Measurements from ENCODE around the gene GNAL. TPM values are rescaled to one million over a fixed set of nuclear protein-coding genes. Genes with fewer than 3 reads are reported as not detected.
"Not testable (repeated sequence)": the region's sequence is repeated elsewhere in the genome, so short reads cannot be mapped to it uniquely, and the experiment has no call there.

Gene GNAL
- total RNA-seq, 4 donors from 2014 or later = 1.9 to 12.8 (median 7.0) TPM

GRCh38 chr18:11700876-11701275, 11.8 kb downstream of the GNAL start:
- TF ChIP-seq CTCF (IDR thresholded peaks at IDR 0.05) = no peak
- DNase-seq (ENCODE audit: low spot score) (no peak), ATAC-seq (ENCODE audit: low FRiP score) (no peak)

GRCh38 chr18:11710578-11710977, 21.5 kb downstream of the GNAL start:
- DNase-seq (ENCODE audit: low spot score) = no peak
- TF ChIP-seq CTCF (IDR thresholded peaks at IDR 0.05) = no peak
- ATAC-seq (ENCODE audit: low FRiP score) = no peak

GRCh38 chr18:11713756-11714155, 24.7 kb downstream of the GNAL start:
- DNase-seq (ENCODE audit: low spot score) (no peak), ATAC-seq (ENCODE audit: low FRiP score) (no peak)
- TF ChIP-seq CTCF (IDR thresholded peaks at IDR 0.05) = no peak

- DNase-seq (ENCODE audit: low spot score) (no peak), ATAC-seq (ENCODE audit: low FRiP score) (no peak)
- no peak for TF ChIP-seq CTCF (IDR thresholded peaks at IDR 0.05)
These were observed 25.3 kb downstream of the GNAL start for GRCh38 chr18:11714244-11714918.

GRCh38 chr18:11716767-11717315, 27.8 kb downstream of the GNAL start:
- not testable (repeated sequence) for DNase-seq (ENCODE audit: low spot score); ATAC-seq (ENCODE audit: low FRiP score)

GRCh38 chr18:11719050-11719449, 30.0 kb downstream of the GNAL start:
- TF ChIP-seq CTCF (IDR thresholded peaks at IDR 0.05) = no peak
- ATAC-seq (ENCODE audit: low FRiP score) = no peak
- DNase-seq (ENCODE audit: low spot score) = no peak

GRCh38 chr18:11719621-11720020, 30.6 kb downstream of the GNAL start:
- no peak for TF ChIP-seq CTCF (IDR thresholded peaks at IDR 0.05)
- ATAC-seq (ENCODE audit: low FRiP score) (no peak), DNase-seq (ENCODE audit: low spot score) (no peak)

All from omental fat pad (tissue), 4 donors.